ENCODE measurements around the gene ASIC2.

Gene ASIC2

DNA sequence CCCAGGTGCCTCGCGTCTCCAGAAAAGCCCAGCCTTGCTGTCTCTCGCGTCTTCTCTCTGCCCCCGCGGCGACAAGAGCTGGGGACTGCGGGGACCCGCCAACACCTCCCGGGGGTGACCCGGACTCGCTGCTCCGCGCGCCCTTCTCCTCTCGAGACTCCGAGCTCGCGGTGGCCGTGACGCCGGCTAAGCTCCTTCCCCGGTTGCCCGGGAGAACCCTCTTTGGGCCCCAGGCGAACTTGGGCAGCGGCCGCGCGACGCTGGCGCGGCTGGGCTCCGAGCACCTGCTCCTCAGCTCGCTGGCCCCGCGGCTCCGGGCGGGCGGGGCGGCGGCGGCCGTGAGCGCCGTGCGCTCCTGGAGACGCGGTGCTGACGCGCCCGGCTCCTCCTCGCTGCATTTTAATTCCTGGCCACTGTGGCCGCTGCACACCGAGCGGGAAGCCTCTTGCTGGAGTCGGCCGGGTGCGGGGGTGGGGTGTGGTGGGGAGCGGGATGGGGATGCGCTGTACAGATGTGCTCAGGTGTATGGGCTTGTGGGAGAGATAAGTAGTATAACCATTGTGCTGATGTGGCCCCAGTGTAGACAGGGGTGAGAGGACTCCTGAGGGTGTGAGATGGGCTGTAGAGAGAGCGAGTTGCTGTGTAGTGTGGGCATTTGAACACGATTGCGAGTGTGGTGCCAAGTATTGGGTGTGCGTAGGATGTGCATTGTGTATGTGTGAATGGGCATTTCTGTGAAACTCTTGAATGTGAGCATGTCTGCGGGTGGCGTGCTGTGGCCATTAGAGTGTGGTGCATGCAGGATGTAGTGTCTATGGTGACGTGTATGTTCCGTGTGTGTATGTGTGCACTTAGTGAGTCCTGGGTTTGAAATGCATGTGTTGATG lies at the start of gene ASIC2:
Gene ASIC2 (minus strand): TSS at position 315 of the 887 bp plus-strand sequence.
- Histone ChIP-seq H3K36me3 (ENCODE audit: insufficient read depth, low read length) (no peaks in the 10 kb centered on the region), H3K9me3 (ENCODE audit: low read length) (no peaks in the 10 kb centered on the region), H3K4me3 (ENCODE audit: low read length) (no peak within 1 kb of the TSS), H3K4me1 (ENCODE audit: insufficient read depth, low read length) (no peaks in the 10 kb centered on the region), H3K27me3 (ENCODE audit: insufficient read depth, low read length) (peaks cover 51% of the 10 kb centered on the region), H2AFZ (ENCODE audit: low read depth, low read length) (no peak within 1 kb of the TSS)

- H2AFZ ChIP-seq (ENCODE audit: low read depth, low read length) = no peak overlapping the region
- H3K4me1 ChIP-seq (ENCODE audit: insufficient read depth, low read length) = no peaks in the 10 kb centered on the region
- no peak overlapping the region for H3K4me3 ChIP-seq (ENCODE audit: low read length)
- H3K9me3 ChIP-seq (ENCODE audit: low read length) = no peaks in the 10 kb centered on the region
- H3K36me3 ChIP-seq (ENCODE audit: insufficient read depth, low read length) = no peaks in the 10 kb centered on the region
- H3K27me3 ChIP-seq (ENCODE audit: insufficient read depth, low read length) = no peaks in the 10 kb centered on the region
These were observed 48.9 kb upstream of the ASIC2 start for GRCh38 chr17:33342025-33342424.

DNA sequence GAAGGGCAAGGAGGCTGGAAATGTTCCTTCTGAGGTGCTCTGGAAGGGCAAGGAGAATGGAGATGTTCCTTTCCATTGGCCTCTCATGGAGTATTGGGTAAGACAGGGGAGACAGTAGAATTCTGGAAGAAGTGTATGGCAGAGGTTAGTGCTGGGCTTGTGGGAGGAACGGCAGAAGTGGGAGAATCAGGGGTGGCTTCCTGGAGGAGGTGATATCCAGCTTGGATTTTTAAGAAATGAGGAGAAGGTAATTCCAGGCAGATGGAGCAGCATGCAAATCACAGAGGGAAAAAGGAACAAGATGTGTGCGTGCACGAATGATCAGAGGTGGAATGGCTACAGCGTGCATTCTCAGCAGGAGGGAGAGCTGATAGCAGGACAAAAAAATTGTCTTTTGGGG lies 45.1 kb upstream of the ASIC2 start:
- Histone ChIP-seq H3K36me3 (ENCODE audit: insufficient read depth, low read length) (no peaks in the 10 kb centered on the region), H3K4me3 (ENCODE audit: low read length) (no peak overlapping the region), H2AFZ (ENCODE audit: low read depth, low read length) (no peak overlapping the region), H3K4me1 (ENCODE audit: insufficient read depth, low read length) (no peaks in the 10 kb centered on the region), H3K9me3 (ENCODE audit: low read length) (no peaks in the 10 kb centered on the region), H3K27me3 (ENCODE audit: insufficient read depth, low read length) (no peaks in the 10 kb centered on the region)

GRCh38 chr17:33335491-33336173 lies 42.5 kb upstream of the ASIC2 start:
- no peak overlapping the region for H3K4me3 ChIP-seq (ENCODE audit: low read length)
- no peaks in the 10 kb centered on the region for H3K4me1 ChIP-seq (ENCODE audit: insufficient read depth, low read length)
- no peaks in the 10 kb centered on the region for H3K9me3 ChIP-seq (ENCODE audit: low read length)
- H3K36me3 ChIP-seq (ENCODE audit: insufficient read depth, low read length) = no peaks in the 10 kb centered on the region
- no peak overlapping the region for H2AFZ ChIP-seq (ENCODE audit: low read depth, low read length)
- H3K27me3 ChIP-seq (ENCODE audit: insufficient read depth, low read length) = no peaks in the 10 kb centered on the region

- no peak overlapping the region for H2AFZ ChIP-seq (ENCODE audit: low read depth, low read length)
- H3K36me3 ChIP-seq (ENCODE audit: insufficient read depth, low read length) = no peaks in the 10 kb centered on the region
- no peaks in the 10 kb centered on the region for H3K27me3 ChIP-seq (ENCODE audit: insufficient read depth, low read length)
- no peak overlapping the region for H3K4me3 ChIP-seq (ENCODE audit: low read length)
- H3K9me3 ChIP-seq (ENCODE audit: low read length) = no peaks in the 10 kb centered on the region
- H3K4me1 ChIP-seq (ENCODE audit: insufficient read depth, low read length) = no peaks in the 10 kb centered on the region
These were observed 41.6 kb upstream of the ASIC2 start for GRCh38 chr17:33334703-33335102.

GRCh38 chr17:33330877-33331276 lies 37.8 kb upstream of the ASIC2 start:
- no peak overlapping the region for H3K4me3 ChIP-seq (ENCODE audit: low read length)
- no peaks in the 10 kb centered on the region for H3K36me3 ChIP-seq (ENCODE audit: insufficient read depth, low read length)
- H3K4me1 ChIP-seq (ENCODE audit: insufficient read depth, low read length) = no peaks in the 10 kb centered on the region
- H2AFZ ChIP-seq (ENCODE audit: low read depth, low read length) = no peak overlapping the region
- no peaks in the 10 kb centered on the region for H3K27me3 ChIP-seq (ENCODE audit: insufficient read depth, low read length)
- no peaks in the 10 kb centered on the region for H3K9me3 ChIP-seq (ENCODE audit: low read length)

GRCh38 chr17:33328129-33328528 lies 35.0 kb upstream of the ASIC2 start:
- no peaks in the 10 kb centered on the region for H3K4me1 ChIP-seq (ENCODE audit: insufficient read depth, low read length)
- no peak overlapping the region for H2AFZ ChIP-seq (ENCODE audit: low read depth, low read length)
- H3K36me3 ChIP-seq (ENCODE audit: insufficient read depth, low read length) = no peaks in the 10 kb centered on the region
- no peak overlapping the region for H3K4me3 ChIP-seq (ENCODE audit: low read length)
- H3K27me3 ChIP-seq (ENCODE audit: insufficient read depth, low read length) = no peaks in the 10 kb centered on the region
- H3K9me3 ChIP-seq (ENCODE audit: low read length) = no peaks in the 10 kb centered on the region

DNA sequence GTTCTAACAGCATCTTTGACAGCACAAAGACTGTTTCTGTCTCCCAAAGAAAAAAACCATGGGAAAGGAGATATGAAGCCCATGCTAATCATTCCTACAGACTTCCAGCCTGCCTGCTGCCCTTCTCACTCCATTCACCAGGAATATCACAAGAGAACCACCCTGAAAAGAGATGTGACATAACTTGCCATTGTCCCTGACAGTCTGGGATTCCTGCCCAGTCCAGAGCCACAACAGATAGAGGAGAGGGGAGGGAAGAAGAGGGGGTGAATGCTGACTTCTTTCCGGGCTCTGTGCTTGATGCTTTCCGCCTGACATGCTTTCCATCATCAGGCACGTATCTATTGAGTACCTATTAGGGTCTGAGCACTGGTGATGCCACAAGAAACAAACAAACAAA lies 31.6 kb upstream of the ASIC2 start:
- Histone ChIP-seq H3K4me3 (ENCODE audit: low read length) (no peak overlapping the region), H2AFZ (ENCODE audit: low read depth, low read length) (no peak overlapping the region), H3K27me3 (ENCODE audit: insufficient read depth, low read length) (no peaks in the 10 kb centered on the region), H3K9me3 (ENCODE audit: low read length) (no peaks in the 10 kb centered on the region), H3K36me3 (ENCODE audit: insufficient read depth, low read length) (no peaks in the 10 kb centered on the region), H3K4me1 (ENCODE audit: insufficient read depth, low read length) (no peaks in the 10 kb centered on the region)

GRCh38 chr17:33322063-33322462 lies 29.0 kb upstream of the ASIC2 start:
- Histone ChIP-seq H3K9me3 (ENCODE audit: low read length) (no peaks in the 10 kb centered on the region), H2AFZ (ENCODE audit: low read depth, low read length) (no peak overlapping the region), H3K4me3 (ENCODE audit: low read length) (no peak overlapping the region), H3K27me3 (ENCODE audit: insufficient read depth, low read length) (no peaks in the 10 kb centered on the region), H3K36me3 (ENCODE audit: insufficient read depth, low read length) (no peaks in the 10 kb centered on the region), H3K4me1 (ENCODE audit: insufficient read depth, low read length) (no peaks in the 10 kb centered on the region)

GRCh38 chr17:33318241-33318640 lies 25.1 kb upstream of the ASIC2 start:
- Histone ChIP-seq H3K9me3 (ENCODE audit: low read length) (no peaks in the 10 kb centered on the region), H3K4me3 (ENCODE audit: low read length) (no peak overlapping the region), H2AFZ (ENCODE audit: low read depth, low read length) (no peak overlapping the region), H3K4me1 (ENCODE audit: insufficient read depth, low read length) (no peaks in the 10 kb centered on the region), H3K27me3 (ENCODE audit: insufficient read depth, low read length) (no peaks in the 10 kb centered on the region), H3K36me3 (ENCODE audit: insufficient read depth, low read length) (no peaks in the 10 kb centered on the region)

GRCh38 chr17:33316746-33317145 lies 23.7 kb upstream of the ASIC2 start:
- Histone ChIP-seq H3K4me3 (ENCODE audit: low read length) (no peak overlapping the region), H3K36me3 (ENCODE audit: insufficient read depth, low read length) (no peaks in the 10 kb centered on the region), H2AFZ (ENCODE audit: low read depth, low read length) (no peak overlapping the region), H3K27me3 (ENCODE audit: insufficient read depth, low read length) (no peaks in the 10 kb centered on the region), H3K9me3 (ENCODE audit: low read length) (no peaks in the 10 kb centered on the region), H3K4me1 (ENCODE audit: insufficient read depth, low read length) (no peaks in the 10 kb centered on the region)

DNA sequence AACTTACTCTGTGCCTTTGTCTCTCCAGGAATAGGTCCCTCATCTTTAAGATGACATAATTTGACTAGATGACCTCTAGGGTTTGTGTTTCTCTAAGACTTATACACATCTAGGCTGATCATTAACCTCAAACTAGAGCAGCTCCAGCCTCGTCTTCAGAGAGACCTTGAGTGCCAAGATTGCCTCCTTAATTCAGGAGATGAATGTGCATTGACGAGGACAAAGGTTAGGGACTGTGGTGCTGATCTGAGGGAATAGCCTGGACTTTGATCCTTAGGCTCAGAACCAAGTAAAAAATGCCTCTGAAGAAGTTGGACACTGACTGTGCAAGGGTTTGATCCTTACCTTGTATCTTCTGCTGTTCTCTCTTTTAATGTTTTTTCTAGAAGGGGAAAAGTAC lies 17.2 kb upstream of the ASIC2 start:
- Histone ChIP-seq H3K4me1 (ENCODE audit: insufficient read depth, low read length) (no peaks in the 10 kb centered on the region), H3K4me3 (ENCODE audit: low read length) (no peak overlapping the region), H3K27me3 (ENCODE audit: insufficient read depth, low read length) (peaks cover 5% of the 10 kb centered on the region), H2AFZ (ENCODE audit: low read depth, low read length) (no peak overlapping the region), H3K36me3 (ENCODE audit: insufficient read depth, low read length) (no peaks in the 10 kb centered on the region), H3K9me3 (ENCODE audit: low read length) (no peaks in the 10 kb centered on the region)

DNA sequence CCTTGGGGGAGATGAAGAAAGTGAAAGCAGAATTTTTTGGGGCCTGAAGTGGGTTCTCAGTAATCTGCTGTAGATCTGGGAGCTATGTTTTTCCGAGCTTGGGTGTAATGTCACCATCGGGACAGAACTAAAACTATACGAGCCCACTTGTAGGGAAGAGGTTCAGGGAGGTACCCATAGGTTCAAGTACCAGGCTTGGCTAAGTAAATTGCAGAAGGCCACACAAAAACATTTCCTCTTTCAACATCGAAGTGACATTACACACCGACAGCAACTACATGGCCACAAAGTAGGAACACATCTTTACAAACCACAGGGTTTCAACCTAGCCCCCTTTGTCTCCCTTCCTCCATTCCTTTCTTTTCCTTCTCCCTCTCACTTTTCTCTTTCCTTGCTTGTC lies 10.2 kb upstream of the ASIC2 start:
- Histone ChIP-seq H3K4me3 (ENCODE audit: low read length) (no peak overlapping the region), H3K36me3 (ENCODE audit: insufficient read depth, low read length) (no peaks in the 10 kb centered on the region), H3K9me3 (ENCODE audit: low read length) (no peaks in the 10 kb centered on the region), H3K4me1 (ENCODE audit: insufficient read depth, low read length) (no peaks in the 10 kb centered on the region), H2AFZ (ENCODE audit: low read depth, low read length) (no peak overlapping the region), H3K27me3 (ENCODE audit: insufficient read depth, low read length) (peaks cover 5% of the 10 kb centered on the region)

All from neuron (in vitro differentiated cells).